HUES48 (cell line): ENCODE measurements around the gene CRYGS.
"Not testable (repeated sequence)": the region's sequence is repeated elsewhere in the genome, so short reads cannot be mapped to it uniquely, and the experiment has no call there.

Experiments used
- H3K27ac ChIP-seq: one replicate; pipeline ENCODE4 v1.7.0; 2013; ENCODE audit warnings: low read depth, low read length, inconsistent platforms
- H3K27me3 ChIP-seq: 2 replicates; pipeline ENCODE4 v1.6.1; 2013; ENCODE audit warnings: mild to moderate bottlenecking, low read length; ENCODE audit not compliant: control insufficient read depth, insufficient read depth
- H3K36me3 ChIP-seq: 2 replicates; pipeline ENCODE4 v1.6.1; 2013; ENCODE audit warnings: low read length; ENCODE audit not compliant: control insufficient read depth, insufficient read depth
- H3K4me1 ChIP-seq: 2 replicates; pipeline ENCODE4 v1.6.1; 2013; ENCODE audit warnings: mild to moderate bottlenecking, low read length; ENCODE audit not compliant: control insufficient read depth, insufficient read depth
- H3K4me3 ChIP-seq: 2 replicates; pipeline ENCODE4 v1.5.1; 2013; ENCODE audit warnings: mild to moderate bottlenecking, low read depth, low read length
- H3K9ac ChIP-seq: 2 replicates; pipeline ENCODE4 v1.6.1; 2013; ENCODE audit warnings: mild to moderate bottlenecking, low read depth, low read length, moderate library complexity
- H3K9me3 ChIP-seq: 2 replicates; pipeline ENCODE4 v1.6.1; 2013; ENCODE audit warnings: low read length; ENCODE audit not compliant: control insufficient read depth, insufficient read depth

The CRYGS gene

GRCh38 chr3:186506191-186506739 is 37.9 kb downstream of the CRYGS start:
- no peaks in the 10 kb centered on the region for H3K4me1 ChIP-seq
- no peaks in the 10 kb centered on the region for H3K36me3 ChIP-seq
- no peaks in the 10 kb centered on the region for H3K27me3 ChIP-seq
- H3K9ac ChIP-seq, result no peak overlapping the region
- H3K27ac ChIP-seq, result no peak overlapping the region
- H3K4me3 ChIP-seq, result no peak overlapping the region
- no peaks in the 10 kb centered on the region for H3K9me3 ChIP-seq

DNA sequence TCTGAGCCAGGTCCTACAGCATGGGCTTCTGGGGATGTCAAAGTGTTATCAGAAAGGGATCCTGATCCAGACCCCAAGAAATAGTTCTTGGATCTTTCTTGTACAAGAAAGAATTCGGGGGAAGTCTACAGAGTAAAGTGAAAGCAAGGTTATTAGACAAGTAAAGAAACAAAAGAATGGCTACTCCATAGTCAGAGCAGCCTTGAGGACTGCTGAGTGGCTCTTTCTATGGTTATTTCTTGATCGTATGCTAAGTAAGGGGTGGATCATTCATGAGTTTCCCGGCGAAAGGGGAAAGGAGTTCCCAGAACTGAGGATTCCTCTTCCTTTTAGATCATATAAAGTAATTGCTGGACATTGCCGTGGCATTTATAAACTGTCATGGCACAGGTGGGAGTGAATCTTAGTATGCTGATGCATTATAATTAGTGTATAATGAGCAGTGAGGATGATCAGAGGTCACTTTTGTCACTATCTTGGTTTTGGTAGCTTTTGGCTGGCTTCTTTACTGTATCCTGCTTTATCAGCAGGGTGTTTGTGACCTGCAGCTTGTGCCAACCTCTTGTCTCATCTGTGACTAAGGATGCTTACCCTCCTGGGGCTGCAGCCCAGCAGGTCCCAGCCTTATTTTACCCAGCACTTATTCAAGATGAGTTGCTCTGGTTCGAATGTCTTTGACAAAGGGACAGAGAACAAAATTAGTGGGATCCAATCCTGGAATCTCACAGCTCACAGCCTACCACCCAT is 41.0 kb downstream of the CRYGS start:
- Histone ChIP-seq H3K9ac (no peak overlapping the region), H3K4me1 (no peaks in the 10 kb centered on the region), H3K36me3 (no peaks in the 10 kb centered on the region), H3K9me3 (no peaks in the 10 kb centered on the region), H3K4me3 (no peak overlapping the region), H3K27ac (no peak overlapping the region), H3K27me3 (no peaks in the 10 kb centered on the region)

DNA sequence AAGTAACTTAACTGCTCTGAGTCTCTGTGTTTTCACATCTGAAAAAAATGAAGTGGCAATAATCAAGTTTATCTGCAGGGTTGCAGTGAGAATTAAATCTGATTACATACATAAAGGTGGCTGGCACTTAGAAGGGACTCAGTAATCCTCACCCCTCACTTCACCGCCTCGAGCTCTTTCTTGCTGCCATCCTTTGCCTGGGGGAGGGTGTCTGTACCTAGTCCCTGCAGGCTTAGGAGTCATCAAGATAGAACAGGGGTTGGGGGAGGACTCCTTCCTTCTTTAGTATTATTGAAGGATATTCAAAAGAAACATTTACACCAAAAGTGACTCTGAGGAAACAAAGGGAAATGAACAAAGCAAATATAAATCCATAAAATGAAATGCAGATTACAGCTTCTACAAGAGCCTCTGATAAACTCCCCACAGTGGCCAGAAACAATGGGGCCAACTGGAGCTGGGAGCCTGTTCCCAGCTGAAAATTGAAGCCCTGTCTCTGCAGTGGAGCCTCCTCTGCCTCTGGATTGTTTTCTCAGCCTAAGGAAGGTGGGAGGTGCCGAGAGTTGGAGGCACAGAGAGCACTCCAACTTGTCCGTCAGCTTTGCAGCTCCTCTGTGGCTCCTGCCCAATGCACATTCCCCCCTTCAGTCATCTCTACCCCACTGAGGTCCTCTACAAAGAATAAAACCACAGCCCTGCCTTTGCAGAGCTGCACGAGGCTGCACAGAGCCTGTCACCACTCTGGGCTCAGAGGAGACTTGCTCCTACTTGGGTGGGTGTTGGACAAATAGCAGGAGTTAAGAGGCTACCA is 41.8 kb downstream of the CRYGS start:
- H3K36me3 ChIP-seq, result no peaks in the 10 kb centered on the region
- H3K4me1 ChIP-seq, result no peaks in the 10 kb centered on the region
- no peak overlapping the region for H3K9ac ChIP-seq
- no peaks in the 10 kb centered on the region for H3K27me3 ChIP-seq
- no peaks in the 10 kb centered on the region for H3K9me3 ChIP-seq
- no peak overlapping the region for H3K27ac ChIP-seq
- H3K4me3 ChIP-seq, result no peak overlapping the region

- not testable (repeated sequence) for H3K4me1 ChIP-seq, H3K27ac ChIP-seq, H3K4me3 ChIP-seq, H3K36me3 ChIP-seq, H3K9ac ChIP-seq, H3K27me3 ChIP-seq, H3K9me3 ChIP-seq
Observed at GRCh38 chr3:186499949-186500348, 44.2 kb downstream of the CRYGS start.

DNA sequence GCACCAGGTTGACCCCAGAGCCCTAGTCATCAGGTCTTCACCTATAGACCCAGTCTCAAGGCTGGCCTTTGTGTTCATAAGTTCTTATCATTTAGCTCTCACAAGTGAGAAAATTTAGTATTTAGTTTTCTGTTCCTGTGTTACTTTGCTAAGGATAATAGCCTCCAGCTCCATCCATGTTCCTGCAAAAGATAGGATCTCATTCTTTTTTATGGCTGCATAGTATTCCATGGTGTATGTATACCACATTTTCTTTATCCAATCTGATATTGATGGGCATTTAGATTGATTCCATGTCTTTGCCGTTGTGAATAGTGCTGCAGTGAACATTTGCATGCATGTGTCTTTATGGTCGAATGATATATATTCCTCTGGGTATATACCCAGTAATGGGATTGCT is 46.2 kb downstream of the CRYGS start:
- H3K9ac ChIP-seq, H3K4me1 ChIP-seq, H3K4me3 ChIP-seq, H3K27ac ChIP-seq, H3K9me3 ChIP-seq, H3K36me3 ChIP-seq, H3K27me3 ChIP-seq: not testable (repeated sequence)

DNA sequence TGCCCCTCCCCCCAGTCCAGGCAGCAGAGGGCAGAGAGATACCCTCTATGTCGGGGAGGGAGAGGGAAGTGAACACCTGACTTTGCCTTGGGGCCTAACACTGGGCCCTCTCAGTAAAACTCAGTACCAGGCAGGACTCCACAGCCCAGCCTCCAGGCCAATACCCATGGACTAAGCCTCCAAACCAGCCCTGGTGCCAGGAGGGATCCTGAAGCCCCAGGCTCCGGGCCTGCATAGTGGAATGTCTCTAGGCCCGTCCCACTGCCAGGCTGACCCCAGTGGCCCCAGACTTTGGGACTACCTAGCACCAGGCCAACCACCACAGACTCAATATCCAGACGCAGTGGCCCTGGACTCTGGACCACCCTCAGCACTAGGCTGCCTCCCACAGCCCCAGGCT is 46.6 kb downstream of the CRYGS start:
- Histone ChIP-seq H3K4me3 (no peak overlapping the region), H3K9me3 (no peaks in the 10 kb centered on the region), H3K9ac (no peak overlapping the region), H3K36me3 (no peaks in the 10 kb centered on the region), H3K27ac (no peak overlapping the region), H3K27me3 (no peaks in the 10 kb centered on the region), H3K4me1 (no peaks in the 10 kb centered on the region)

DNA sequence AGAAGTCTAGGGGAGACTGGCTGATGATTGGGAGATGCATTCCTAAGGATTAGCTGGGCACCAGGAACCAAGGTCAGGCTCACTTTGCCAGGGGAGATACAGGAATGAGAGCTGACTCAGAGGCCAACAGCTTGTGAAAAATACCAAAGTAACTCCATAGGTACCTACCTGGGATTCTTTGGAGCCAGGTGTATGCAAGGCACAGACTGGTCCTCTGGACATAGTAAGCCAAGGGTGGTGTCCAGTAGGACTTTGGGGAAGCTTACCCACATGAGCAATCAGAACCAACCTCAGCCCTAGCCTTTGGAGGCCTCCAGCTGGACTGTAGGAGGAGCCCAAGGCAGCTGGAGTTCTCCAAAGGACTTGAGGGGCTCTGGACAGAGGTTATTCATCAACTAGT is 47.5 kb downstream of the CRYGS start:
- no peaks in the 10 kb centered on the region for H3K27me3 ChIP-seq
- no peaks in the 10 kb centered on the region for H3K36me3 ChIP-seq
- H3K9ac ChIP-seq, result no peak overlapping the region
- H3K4me3 ChIP-seq, result no peak overlapping the region
- H3K9me3 ChIP-seq, result no peaks in the 10 kb centered on the region
- no peak overlapping the region for H3K27ac ChIP-seq
- H3K4me1 ChIP-seq, result no peaks in the 10 kb centered on the region

- Histone ChIP-seq H3K4me1 (no peaks in the 10 kb centered on the region), H3K4me3 (no peak overlapping the region), H3K27ac (no peak overlapping the region), H3K36me3 (no peaks in the 10 kb centered on the region), H3K9ac (no peak overlapping the region), H3K27me3 (no peaks in the 10 kb centered on the region), H3K9me3 (no peaks in the 10 kb centered on the region)
Observed at GRCh38 chr3:186496016-186496415, 48.2 kb downstream of the CRYGS start.

DNA sequence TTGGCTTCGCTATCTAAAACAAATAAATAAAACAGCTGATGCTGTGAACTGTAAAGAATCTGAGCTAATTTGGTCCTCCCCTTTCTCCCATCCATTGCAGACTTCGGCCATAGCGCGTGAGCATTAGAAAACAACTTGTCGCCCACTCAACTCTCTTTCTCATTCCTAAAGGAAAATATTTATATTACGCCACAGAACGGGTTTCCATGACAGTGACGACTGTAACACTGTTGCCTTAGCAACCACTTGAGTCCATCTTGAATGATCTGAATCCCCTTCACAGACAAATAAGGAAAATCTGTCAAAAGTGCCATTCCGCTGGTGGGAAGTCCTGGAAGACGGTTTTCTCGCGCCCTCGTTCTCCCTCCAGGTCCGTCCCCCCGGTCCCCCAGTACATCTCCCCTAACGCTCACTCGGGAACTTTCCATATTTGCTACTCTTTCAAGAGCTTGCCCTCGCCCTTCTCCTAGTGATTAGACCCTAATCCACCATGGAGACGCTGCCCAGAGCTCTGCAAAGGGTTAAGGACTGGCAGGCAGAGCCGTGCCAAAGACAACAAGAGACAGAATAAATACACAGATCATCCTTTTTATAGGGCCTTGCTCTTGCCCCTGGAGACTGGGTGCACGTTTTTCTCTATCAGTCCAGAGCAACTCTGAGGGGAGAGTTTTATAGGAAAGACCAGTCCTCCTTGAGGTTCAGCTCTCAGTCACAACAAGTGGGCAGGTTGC is 50.5 kb downstream of the CRYGS start:
- Histone ChIP-seq H3K36me3 (no peaks in the 10 kb centered on the region), H3K9ac (no peak overlapping the region), H3K4me1 (no peaks in the 10 kb centered on the region), H3K27me3 (no peaks in the 10 kb centered on the region), H3K27ac (no peak overlapping the region), H3K4me3 (no peak overlapping the region), H3K9me3 (no peaks in the 10 kb centered on the region)

DNA sequence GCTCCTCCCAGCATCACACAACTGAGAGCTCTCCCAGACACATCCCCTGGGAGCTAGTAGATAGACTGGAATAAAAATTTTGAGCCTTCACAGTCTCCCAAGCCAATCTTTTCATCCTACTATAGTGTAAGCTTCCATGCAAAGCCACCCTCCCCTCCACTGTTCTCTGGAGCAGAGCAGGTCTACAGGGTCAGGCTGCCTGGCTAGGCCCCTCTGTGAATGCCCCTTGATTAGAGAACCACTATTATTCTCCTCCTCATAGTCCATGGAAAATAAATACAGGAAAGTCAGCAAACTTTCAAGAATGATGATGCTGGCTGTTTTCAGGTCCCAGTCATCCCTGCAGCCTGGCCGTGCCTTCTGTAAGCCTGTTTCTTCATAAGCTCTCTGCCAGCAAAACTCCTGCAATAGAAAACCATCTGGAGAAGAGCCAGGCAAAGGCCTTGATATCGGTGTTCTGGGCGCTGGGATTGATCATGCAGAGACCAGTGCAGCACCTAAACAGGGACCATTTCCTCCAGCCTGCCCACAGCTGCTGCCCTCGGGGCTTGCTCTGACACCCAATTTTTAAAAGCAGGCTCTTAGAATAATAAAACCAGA is 51.7 kb downstream of the CRYGS start:
- Histone ChIP-seq H3K9ac (no peak overlapping the region), H3K36me3 (no peaks in the 10 kb centered on the region), H3K4me1 (peaks cover 5% of the 10 kb centered on the region; the same call in 1 of the 2 replicates), H3K27ac (no peak overlapping the region), H3K27me3 (no peaks in the 10 kb centered on the region), H3K4me3 (no peak overlapping the region), H3K9me3 (no peaks in the 10 kb centered on the region)
